ENCODE results near the gene GYG2.
"Not testable (repeated sequence)": the region's sequence is repeated elsewhere in the genome, so short reads cannot be mapped to it uniquely, and the experiment has no call there.

The GYG2 gene

GRCh38 chrX:2874222-2875135 is 45.7 kb downstream of the GYG2 start:
- no peak for DNase-seq

DNA sequence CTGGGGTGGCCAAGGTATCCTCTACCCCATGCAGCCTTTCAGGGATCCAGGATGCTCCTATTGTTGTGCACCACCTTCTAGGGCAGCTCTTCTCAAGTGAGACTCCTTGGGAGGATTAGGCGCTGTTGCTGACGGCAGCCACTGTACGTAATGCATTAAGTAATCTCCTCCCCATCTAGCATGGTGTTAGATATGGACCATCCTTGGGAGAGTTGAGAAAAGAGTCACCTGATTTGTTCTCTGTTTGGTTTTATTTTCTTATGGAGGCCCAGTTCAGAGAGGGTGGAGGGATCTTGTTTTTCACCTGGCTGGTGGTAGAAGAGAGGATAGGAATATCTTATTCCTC is 46.4 kb downstream of the GYG2 start:
- no peak for DNase-seq

- peak in 1 of 2 experiments; percentile 33 for DNase-seq
Measured at GRCh38 chrX:2875798-2876399, 47.2 kb downstream of the GYG2 start.

DNA sequence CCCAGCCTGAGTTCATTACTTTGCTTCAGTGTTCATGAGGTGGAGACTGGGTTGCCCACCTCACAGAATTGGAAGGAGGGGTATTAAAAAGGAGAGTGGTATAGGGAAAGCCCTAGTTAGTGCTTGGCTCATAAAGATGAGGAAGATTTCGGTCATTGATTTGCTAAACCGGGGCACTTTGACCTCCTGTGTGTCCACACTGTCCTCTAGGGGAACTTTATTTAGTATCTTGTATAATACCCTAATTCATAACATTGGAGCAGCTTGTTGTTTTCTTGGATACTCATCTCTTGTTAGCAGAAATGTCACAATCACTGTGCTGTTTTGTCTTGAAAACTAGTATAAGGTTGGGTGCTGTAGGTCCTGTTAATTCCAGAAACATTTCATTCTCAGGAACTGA is 49.8 kb downstream of the GYG2 start:
- no peak for DNase-seq

- DNase-seq: no peak
Measured at GRCh38 chrX:2879670-2880069, 50.9 kb downstream of the GYG2 start.

DNA sequence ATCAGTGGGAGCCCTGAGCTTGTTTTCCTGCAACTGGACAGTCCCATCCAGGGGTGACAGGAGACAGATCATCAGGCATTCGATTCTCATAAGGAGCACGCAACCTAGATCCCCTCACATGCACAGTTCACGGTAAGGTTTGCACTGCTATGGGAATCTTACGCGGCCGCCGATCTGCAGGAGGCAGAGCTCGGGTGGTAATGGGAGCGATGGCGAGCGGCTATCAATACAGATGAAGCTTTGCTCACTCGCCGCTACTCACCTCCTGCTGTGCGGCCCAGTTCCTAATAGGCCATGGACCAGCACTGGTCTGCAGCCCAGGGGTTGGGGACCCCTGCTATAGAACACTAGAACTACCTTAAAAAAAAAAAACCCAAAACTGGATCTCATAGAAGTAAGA is 55.0 kb downstream of the GYG2 start:
- DNase-seq: no peak

DNA sequence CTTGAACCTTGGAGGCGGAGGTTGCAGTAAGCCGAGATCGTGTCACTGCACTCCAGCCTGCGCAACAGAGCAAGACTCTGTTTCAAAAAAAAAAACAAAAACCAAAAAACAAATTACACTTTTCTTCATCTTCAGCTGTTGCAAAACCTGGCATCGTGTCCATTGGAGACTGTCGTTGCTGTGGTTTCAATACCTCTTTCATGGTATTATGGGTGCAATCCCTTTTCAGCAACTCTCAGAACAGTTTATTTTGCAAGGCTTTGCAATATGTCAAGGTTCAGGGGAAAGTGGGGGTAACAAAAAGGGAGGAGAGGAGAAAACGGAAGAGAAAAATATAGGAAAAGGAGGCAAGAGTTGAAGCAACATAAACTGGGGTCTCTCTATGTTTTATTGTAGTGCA is 59.6 kb downstream of the GYG2 start:
- DNase-seq: no peak

- no peak for DNase-seq
Measured at GRCh38 chrX:2889045-2889605, 60.4 kb downstream of the GYG2 start.

DNA sequence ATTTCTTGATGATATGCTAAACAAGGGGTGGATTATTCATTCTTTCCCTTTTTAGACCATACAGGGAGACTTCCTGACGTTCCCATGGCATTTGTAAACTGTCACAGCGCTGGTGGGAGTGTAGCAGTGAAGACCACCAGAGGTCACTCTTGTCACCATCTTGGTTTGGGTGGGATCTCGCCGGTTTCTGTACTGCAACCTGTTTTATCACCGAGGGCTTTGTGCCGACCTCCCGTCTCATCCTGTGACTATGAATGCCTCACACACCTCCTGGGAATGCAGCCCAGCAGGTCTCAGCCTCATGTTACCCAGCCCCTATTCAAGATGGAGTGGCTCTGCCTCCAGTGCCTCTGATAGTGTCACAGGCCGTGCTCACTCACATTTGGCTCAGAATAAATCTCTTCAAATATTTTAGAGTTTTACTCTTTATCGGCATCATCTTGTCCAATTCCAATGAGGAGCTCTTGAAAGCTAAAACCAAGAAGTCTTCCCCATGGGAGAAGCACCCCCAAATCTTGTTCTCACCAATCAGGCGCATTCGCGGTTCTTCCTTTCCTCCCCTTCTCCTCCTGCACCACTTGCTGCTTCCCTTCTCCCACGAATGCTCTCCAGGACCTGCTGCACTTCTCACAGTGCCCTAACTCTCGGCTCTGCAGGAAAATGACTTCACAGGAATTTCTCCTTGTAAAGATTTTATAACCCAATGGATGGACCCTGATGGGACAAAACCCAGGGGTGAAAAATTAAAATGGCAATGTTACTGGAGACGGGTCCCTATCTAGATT is 61.2 kb downstream of the GYG2 start:
- peak in 1 of 2 experiments; percentile 27 for DNase-seq

- not testable (repeated sequence) for DNase-seq
Measured at GRCh38 chrX:2890536-2891460, 62.1 kb downstream of the GYG2 start.

DNA sequence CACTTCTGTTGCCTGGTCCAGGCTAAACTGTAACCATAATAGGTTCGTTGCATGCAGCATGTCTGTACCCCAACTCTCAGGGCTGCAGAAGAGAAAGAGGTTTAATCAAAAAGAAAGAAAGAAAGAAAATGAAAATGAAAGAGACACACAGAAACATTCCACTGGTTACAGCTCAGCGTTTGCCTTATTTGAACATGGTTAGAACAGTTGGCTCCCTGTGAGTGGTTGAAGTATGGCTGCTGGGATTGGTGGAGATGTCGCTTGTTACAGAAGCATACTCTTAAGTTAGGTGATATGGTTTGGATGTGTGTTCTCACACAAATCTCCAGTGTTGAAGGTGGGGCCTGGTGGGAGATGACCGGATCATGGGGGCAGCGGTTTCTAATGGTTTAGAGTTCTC is 64.1 kb downstream of the GYG2 start:
- DNase-seq: no peak

- no peak for DNase-seq
Measured at GRCh38 chrX:2894885-2895292, 66.2 kb downstream of the GYG2 start.

DNA sequence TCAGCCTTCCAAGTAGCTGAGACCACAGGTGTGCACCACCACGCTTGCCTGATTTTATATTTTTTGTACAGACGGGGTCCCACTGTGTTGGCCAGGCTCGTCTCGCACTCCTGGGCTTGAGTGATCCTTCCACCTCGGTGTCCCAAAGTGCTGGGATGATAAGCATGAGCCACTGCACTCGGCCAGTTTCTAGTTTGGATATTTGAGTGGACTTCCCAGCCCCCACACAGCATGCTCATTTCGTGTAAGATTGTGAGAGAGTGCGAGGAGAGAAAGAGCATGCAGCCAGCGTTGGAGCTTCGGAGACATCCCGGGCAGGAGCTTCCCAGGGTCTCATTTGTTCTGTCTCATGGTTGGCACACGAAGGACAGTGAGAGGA is 68.6 kb downstream of the GYG2 start:
- no peak for DNase-seq

DNA sequence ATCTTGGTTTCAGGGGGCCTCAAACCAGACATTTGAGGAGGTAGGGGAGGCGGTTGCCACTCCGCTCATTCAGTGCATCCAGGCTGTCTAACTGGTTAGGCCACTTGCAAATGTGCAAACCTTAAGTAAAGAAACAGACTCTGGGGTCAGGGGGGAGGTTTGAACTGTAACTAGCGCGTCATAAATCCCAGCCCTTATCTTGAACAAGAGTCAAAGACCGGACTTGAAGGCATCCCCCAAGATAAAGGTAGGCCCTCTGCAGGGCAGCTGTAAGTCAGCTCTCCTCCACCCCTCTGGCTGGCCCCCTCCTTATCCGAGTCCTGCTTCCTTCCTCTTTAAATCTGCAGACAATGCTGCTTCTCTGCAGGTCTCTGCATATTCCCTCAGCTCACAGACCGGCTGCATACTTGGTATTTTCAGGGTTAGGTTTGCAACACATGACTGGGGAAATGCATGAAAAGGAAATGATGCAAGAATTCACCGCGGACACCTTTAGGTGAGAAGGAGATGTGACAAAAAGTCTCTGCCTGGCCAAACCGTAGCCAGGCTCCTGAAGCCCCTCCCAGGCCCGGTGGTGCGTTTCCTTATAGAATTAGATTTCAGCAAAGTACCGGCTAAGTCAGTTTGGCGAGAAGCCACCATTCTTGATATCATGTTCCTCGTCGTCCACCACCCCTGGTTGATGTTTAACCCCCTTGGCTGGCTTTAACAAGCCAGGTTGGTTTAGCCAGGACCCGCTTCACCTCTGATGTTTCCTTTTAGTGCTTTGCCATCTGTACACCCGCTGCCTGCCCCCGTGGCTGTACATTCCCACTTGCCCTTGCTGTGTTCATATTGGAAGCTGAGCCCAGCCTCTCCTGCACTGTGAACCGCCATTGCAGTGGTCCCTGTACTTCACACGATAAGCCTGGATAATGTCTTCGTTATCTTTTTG is 69.2 kb downstream of the GYG2 start:
- not testable (repeated sequence) for DNase-seq

DNA sequence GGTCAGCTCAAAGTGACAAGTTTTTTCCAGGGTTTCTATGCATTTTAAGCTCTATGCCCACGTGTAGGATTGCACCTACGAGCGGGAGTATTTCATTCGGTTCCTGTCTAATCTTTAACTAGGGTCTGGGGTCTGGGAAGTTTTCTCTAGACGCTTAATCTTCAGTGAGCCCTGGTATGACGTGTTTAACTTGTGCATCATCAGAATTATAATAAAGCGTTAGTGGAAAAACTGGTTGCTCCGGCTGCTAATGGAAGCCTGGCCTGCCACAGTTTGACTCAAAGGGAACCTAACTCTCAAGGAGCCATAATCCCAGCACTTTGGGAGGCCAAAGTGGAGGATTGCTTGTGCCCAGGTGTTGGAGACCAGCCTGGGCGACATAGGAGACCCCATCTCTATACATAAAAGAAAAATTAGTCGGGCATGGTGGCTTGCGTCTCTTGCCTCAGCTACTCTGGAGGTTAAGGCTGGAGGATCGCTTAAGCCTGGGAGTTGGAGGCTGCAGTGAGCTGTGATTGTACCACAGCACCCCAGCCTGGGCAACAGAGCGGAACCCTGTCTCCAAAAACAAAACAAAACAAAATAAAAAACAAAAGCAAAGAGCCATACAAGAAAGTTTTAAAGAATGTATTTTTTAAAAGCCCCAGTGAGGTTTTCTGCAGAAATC is 70.2 kb downstream of the GYG2 start:
- DNase-seq: no peak

- no peak for DNase-seq
Measured at GRCh38 chrX:2901367-2902036, 72.8 kb downstream of the GYG2 start.

GRCh38 chrX:2902841-2903240 is 74.1 kb downstream of the GYG2 start:
- no peak for DNase-seq

- no peak for DNase-seq
Measured at GRCh38 chrX:2903366-2903765, 74.6 kb downstream of the GYG2 start.

GRCh38 chrX:2907295-2907694 is 78.6 kb downstream of the GYG2 start:
- DNase-seq: no peak

DNA sequence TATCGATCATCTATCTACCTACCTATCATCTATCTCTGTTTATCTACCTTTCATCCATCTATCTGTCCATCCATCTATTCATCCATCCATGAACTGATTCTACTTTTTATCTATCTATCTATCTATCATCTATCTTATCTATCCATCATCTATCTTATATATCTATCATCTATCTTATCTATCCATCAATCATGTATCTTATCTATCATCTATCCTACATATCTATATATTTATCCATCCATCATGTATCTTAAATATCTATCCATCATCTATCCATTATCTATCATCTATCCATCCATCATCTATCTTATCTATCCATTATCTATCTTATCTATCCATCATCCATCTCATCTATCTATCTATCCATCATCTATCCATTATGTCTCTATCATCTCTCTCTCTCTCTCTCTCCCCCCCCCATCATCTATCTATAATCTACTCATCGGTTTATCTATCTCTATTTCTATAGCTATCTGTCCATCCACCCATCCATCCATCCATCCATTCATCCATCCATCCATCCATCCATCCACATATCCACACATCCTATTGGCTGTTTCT is 79.5 kb downstream of the GYG2 start:
- DNase-seq: no peak
